ENCODE measurements around the gene TRIP13.

TRIP13 gene

GRCh38 chr5:858726-859125 is 34.0 kb upstream of the TRIP13 start:
- FAIRE-seq: no peak
- DNase-seq (ENCODE audit: insufficient read length): no peak
- no peak for TF ChIP-seq TAF1 (IDR thresholded peaks at IDR 0.05; ENCODE audit: borderline replicate concordance, low read depth, low read length)
- no peak for TF ChIP-seq POLR2A (IDR thresholded peaks at IDR 0.05; ENCODE audit: low read depth, low read length)
- TF ChIP-seq POLR2AphosphoS5 (IDR thresholded peaks at IDR 0.05; ENCODE audit: low read depth, low read length): no peak

DNA sequence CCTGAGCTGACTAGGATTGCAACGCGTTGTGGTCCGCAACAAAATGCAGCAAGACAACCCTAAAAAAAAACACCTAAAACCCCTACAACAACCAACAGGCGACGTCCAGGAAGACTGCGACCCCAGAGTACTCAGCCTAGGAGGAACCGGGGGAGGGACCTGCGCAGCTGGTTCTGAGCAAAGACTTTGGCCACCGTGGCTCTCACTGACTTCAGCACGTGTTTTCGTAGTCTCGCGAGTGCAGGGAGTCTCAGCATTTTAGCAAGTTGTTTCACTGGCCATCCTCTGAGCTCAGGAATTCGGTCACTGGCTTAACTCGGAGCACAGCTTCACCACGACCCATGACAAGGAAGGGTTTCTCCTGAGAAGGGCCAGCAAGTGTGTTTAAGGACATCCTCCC is 33.3 kb upstream of the TRIP13 start:
- no peak for DNase-seq (ENCODE audit: insufficient read length)
- TF ChIP-seq POLR2AphosphoS5 (IDR thresholded peaks at IDR 0.05; ENCODE audit: low read depth, low read length): no peak
- no peak for TF ChIP-seq POLR2A (IDR thresholded peaks at IDR 0.05; ENCODE audit: low read depth, low read length)
- TF ChIP-seq TAF1 (IDR thresholded peaks at IDR 0.05; ENCODE audit: borderline replicate concordance, low read depth, low read length): no peak
- no peak for FAIRE-seq

- no peak for TF ChIP-seq TAF1 (IDR thresholded peaks at IDR 0.05; ENCODE audit: borderline replicate concordance, low read depth, low read length)
- no peak for TF ChIP-seq POLR2AphosphoS5 (IDR thresholded peaks at IDR 0.05; ENCODE audit: low read depth, low read length)
- no peak for TF ChIP-seq POLR2A (IDR thresholded peaks at IDR 0.05; ENCODE audit: low read depth, low read length)
- FAIRE-seq (no peak), DNase-seq (ENCODE audit: insufficient read length) (no peak)
Measured at GRCh38 chr5:859798-860296, 32.8 kb upstream of the TRIP13 start.

DNA sequence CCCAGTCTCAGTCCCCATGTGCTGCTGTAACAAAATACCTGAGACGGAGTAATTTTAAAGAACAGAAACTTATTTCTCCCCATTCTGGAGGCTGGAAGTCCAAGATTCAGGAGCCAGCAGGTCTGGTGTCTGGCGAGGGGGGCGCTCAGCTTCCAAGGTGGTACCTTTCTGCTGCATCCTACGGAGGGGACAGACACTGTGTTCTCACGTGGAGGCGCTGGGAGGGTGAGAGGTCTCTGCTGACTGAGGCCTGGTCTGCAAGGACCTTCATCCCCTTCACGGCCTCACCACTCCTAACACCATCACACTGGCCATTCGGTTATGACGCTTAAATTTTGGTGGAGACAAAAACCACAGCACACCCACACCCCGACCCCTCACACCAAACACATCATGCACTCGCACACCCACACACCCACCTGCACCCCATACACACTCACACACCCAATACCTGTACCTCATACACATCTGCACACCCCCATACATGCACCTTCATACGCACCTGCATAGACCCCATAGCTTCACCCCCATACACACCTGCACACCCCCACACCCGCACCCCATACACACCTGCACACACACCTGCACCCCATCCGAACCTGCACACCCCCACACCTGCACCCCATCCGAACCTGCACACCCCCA is 32.1 kb upstream of the TRIP13 start:
- FAIRE-seq: no peak
- no peak for TF ChIP-seq TAF1 (IDR thresholded peaks at IDR 0.05; ENCODE audit: borderline replicate concordance, low read depth, low read length)
- TF ChIP-seq POLR2AphosphoS5 (IDR thresholded peaks at IDR 0.05; ENCODE audit: low read depth, low read length): no peak
- TF ChIP-seq POLR2A (IDR thresholded peaks at IDR 0.05; ENCODE audit: low read depth, low read length): no peak
- no peak for DNase-seq (ENCODE audit: insufficient read length)

GRCh38 chr5:861442-862366 is 31.0 kb upstream of the TRIP13 start:
- FAIRE-seq (no peak), DNase-seq (ENCODE audit: insufficient read length) (no peak)
- TF ChIP-seq POLR2AphosphoS5 (IDR thresholded peaks at IDR 0.05; ENCODE audit: low read depth, low read length) (peak; percentile 0; the same call in 1 of the 2 replicates), POLR2A (IDR thresholded peaks at IDR 0.05; ENCODE audit: low read depth, low read length) (no peak), TAF1 (IDR thresholded peaks at IDR 0.05; ENCODE audit: borderline replicate concordance, low read depth, low read length) (no peak)

GRCh38 chr5:862367-863243 is 30.1 kb upstream of the TRIP13 start:
- TF ChIP-seq POLR2A (IDR thresholded peaks at IDR 0.05; ENCODE audit: low read depth, low read length): no peak
- no peak; the same call in 1 of the 2 replicates for TF ChIP-seq POLR2AphosphoS5 (IDR thresholded peaks at IDR 0.05; ENCODE audit: low read depth, low read length)
- TF ChIP-seq TAF1 (IDR thresholded peaks at IDR 0.05; ENCODE audit: borderline replicate concordance, low read depth, low read length): no peak
- DNase-seq (ENCODE audit: insufficient read length) (no peak), FAIRE-seq (no peak)

- no peak for TF ChIP-seq POLR2AphosphoS5 (IDR thresholded peaks at IDR 0.05; ENCODE audit: low read depth, low read length)
- TF ChIP-seq POLR2A (IDR thresholded peaks at IDR 0.05; ENCODE audit: low read depth, low read length): no peak
- TF ChIP-seq TAF1 (IDR thresholded peaks at IDR 0.05; ENCODE audit: borderline replicate concordance, low read depth, low read length): no peak
- no peak for DNase-seq (ENCODE audit: insufficient read length)
- FAIRE-seq: no peak
Measured at GRCh38 chr5:863244-863805, 29.4 kb upstream of the TRIP13 start.

- TF ChIP-seq TAF1 (IDR thresholded peaks at IDR 0.05; ENCODE audit: borderline replicate concordance, low read depth, low read length) (no peak), POLR2AphosphoS5 (IDR thresholded peaks at IDR 0.05; ENCODE audit: low read depth, low read length) (no peak), POLR2A (IDR thresholded peaks at IDR 0.05; ENCODE audit: low read depth, low read length) (no peak)
- FAIRE-seq (no peak), DNase-seq (ENCODE audit: insufficient read length) (no peak)
Measured at GRCh38 chr5:864492-865167, 28.1 kb upstream of the TRIP13 start.

DNA sequence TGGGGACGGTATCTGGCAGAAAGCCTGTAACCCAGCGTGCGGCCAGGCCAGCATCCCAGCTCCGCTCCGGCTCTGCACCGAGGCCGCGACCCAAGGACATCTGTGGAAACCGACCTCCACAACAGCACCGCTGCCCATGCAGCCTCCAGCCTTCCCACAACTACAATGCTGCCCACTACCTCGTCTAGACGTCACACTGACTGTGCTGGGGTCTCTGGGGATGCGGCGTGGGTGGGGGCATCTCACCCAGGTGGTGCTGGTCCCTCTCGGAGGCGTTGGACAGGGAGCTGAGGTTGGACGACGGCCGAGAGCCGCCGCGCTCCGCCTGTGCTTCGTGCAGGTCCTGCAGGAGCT is 27.5 kb upstream of the TRIP13 start:
- TF ChIP-seq POLR2A (IDR thresholded peaks at IDR 0.05; ENCODE audit: low read depth, low read length): no peak
- FAIRE-seq (no peak), DNase-seq (ENCODE audit: insufficient read length) (no peak)

GRCh38 chr5:865771-866170 is 26.9 kb upstream of the TRIP13 start:
- FAIRE-seq (no peak), DNase-seq (ENCODE audit: insufficient read length) (no peak)
- TF ChIP-seq POLR2A (IDR thresholded peaks at IDR 0.05; ENCODE audit: low read depth, low read length): no peak
- TF ChIP-seq POLR2AphosphoS5 (IDR thresholded peaks at IDR 0.05; ENCODE audit: low read depth, low read length): no peak
- TF ChIP-seq TAF1 (IDR thresholded peaks at IDR 0.05; ENCODE audit: borderline replicate concordance, low read depth, low read length): no peak
